ENCODE results near the gene IGHMBP2.

DNA sequence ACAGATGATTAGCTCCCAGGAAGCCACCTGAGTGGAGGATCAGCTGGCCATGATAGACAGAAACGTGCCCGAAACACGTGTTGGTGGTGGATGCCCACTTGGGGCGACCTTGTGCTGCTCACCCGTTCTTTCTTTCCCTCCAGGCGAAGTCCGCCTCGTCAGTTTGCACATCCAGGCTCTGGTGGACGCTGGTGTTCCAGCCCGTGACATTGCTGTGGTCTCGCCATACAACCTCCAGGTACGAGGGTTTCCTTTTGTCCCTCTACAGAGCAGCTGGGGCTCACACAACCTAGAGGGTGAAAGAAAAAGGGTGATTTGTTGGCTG, 30.6 kb downstream of the IGHMBP2 start:
- TF ChIP-seq POLR2A (IDR thresholded peaks at IDR 0.05), result no peak
- TF ChIP-seq, protein P1, sequence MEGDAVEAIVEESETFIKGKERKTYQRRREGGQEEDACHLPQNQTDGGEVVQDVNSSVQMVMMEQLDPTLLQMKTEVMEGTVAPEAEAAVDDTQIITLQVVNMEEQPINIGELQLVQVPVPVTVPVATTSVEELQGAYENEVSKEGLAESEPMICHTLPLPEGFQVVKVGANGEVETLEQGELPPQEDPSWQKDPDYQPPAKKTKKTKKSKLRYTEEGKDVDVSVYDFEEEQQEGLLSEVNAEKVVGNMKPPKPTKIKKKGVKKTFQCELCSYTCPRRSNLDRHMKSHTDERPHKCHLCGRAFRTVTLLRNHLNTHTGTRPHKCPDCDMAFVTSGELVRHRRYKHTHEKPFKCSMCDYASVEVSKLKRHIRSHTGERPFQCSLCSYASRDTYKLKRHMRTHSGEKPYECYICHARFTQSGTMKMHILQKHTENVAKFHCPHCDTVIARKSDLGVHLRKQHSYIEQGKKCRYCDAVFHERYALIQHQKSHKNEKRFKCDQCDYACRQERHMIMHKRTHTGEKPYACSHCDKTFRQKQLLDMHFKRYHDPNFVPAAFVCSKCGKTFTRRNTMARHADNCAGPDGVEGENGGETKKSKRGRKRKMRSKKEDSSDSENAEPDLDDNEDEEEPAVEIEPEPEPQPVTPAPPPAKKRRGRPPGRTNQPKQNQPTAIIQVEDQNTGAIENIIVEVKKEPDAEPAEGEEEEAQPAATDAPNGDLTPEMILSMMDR (IDR thresholded peaks at IDR 0.05), result no peak

Measured in suprapubic skin (tissue), 3 donors.